TTC549 (cell line): ENCODE data around the gene C10orf90.
"Not testable (repeated sequence)": the region's sequence is repeated elsewhere in the genome, so short reads cannot be mapped to it uniquely, and the experiment has no call there.

ENCODE experiments used
- FAIRE-seq: peaks from 2 replicates; lab custom pipeline; 2012; peaks lifted over from hg19 to GRCh38; lab: Jason Lieb, UNC

Gene C10orf90

DNA sequence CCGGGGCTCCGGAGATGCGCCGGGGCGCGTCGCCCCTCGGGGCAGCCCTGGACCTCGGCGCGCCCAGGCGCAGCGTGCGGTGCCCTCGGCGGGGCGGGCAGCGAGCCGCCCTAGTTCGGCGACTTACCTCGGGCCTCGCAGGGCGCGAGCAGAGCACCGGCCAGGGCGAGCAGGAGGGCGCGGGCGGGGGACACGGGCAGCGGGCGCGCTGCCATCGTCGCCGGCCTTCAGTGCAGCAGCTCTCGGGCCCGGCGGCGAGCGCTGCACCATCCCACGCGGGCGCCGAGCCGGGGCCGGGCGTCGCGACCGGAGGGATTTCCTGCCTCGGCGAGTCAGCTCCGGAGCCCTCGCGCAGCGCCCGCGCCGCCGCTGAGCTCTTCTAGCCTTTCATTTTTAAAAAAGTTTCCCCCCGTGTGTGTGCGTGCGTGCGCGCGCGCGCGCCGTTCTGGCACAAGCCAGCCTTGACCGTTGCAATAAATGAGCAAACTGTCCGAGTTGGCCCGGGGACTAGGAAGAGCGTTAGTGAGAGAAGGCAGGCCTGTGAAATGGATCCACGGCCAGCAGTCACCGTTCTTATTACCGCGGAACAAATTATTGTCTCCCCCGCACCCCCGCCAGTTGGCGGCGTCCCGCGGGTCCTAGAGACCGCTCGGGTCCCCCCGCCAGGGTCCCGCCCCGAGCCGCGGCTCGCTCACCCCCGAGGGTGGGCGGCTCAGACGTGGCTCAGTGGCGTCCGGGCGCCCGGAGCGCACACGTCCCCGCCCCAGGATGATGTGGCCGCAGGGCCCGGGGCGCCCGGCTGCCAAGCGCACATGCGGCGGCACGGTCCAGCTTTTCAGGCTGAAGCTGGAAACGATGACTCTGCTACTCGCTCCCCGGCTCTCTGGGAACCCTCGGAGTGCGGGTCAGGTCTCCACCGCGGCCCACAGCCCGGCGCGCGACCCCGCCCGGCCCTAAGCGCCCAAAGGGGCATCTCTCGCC lies 282.3 kb downstream of the C10orf90 start, which contains the start of gene ADAM12:
Gene ADAM12 (minus strand): TSS at position 547 of the 981 bp plus-strand sequence. CDS start 332 bp downstream, at position 215.
- no peak for FAIRE-seq

DNA sequence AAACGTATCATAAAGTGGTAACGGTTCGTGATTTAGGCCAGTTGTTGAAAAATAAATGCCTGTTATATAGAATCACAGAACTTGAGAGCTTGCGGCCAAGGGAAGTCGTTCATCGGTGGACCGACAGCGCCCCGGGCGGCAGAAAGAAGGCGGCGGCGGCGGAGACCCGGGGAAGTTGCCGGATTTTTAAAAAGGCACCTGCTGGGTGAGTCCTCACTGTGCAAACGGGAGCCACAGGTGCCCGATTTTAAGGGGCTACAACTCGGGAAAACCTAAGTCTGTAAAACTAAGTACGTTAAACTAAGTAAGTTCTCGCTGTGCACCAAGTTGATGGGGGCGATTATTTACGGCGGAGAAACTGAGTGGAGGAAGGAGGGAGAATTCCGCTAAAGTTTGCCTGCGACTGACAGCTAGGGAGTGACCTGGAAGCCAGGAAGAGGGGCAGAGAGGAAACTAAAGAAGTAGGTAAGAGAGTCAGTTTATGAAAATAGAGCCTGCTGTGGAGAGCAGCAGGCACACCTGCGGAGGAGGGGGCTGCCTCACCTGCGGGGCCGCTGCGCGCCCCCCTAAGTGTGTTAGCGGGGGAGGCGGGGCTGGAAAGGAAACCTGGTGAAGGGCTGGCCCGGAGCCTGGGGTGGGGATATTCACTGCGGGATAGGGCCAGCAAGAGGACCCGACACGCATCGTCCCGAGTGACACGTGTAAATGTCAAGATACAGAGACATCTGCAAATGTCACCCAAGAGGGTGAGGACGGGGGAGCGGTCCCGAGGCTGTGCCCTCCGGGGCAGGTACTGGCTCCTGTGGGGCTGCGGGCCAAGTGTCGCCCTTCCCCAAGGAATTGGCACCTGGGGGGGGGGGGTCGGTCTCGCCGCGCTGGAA lies 283.2 kb downstream of the C10orf90 start:
- FAIRE-seq: no peak

DNA sequence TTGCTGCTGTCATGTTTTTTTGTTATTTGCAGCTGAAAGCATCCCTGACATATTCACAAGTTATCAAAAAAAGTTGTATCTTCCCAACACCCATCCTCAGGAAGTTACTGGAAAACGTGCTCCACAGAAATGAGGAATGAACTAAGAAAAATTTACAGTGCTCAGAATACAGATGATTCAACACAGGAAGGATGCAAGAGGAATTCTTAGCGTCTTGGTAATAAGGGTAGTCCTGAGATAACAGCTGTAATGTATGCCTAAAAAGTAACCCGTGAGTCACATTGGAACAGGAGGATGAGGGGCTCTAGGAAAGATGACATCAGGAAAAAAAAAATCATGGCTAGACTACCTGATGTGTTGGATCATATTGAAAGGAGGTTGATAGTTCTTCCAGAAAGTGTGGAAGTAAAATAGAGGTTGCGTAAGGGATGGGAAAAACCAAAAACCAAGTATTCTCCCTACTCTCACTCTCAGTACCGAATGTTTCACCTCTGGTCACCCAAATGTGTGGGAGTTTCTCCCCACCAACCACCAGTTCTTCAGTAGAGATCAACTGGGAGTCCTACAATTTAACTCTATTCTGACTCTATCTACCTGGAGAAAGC lies 286.1 kb downstream of the C10orf90 start:
- no peak for FAIRE-seq

DNA sequence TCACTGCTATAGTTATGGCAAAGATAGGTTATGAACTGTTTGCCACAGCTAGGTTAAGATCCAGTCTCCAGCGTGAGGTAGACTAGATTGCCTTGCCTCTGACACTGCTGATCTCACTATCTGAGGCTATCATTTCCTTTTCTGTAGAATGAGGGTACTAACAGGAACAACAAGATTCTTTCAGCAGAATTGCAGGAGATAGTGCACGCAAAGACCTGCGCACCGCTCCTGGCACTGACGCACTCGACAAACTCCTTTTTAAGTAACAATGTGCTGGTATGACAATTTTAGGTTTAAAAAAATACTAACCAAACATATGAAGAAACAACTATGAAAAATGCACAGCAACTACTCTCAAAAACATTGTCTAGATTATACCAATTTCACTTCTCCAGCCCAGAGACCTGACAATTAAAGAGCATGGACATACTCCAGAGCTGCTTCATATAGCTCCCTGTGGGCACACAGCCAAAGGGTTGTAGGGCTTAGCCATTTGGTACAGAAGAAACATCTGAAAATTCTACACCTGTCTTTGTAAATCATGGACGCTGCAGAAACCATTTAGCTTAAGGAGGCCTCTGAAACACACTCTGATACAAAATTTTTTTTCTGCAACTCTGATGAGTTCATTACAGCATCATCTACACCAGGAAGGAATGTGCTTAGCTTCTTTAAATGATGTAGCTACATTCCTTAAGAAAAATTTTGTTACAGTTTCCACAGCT lies 290.0 kb downstream of the C10orf90 start:
- FAIRE-seq: no peak

DNA sequence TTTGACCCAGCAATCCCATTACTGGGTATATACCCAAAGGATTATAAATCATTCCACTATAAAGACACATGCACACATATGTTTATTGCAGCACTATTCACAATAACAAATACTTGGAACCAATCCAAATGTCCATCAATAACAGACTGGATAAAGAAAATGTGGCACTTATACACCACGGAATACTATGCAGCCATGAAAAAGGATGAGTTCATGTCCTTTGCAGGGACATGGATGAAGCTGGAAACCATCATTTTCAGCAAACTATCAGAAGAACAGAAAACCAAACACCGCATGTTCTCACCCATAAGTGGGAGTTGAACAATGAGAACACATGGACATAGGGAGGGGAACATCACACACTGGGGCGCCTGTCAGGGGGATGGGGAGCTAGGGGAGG lies 291.3 kb downstream of the C10orf90 start:
- not testable (repeated sequence) for FAIRE-seq

DNA sequence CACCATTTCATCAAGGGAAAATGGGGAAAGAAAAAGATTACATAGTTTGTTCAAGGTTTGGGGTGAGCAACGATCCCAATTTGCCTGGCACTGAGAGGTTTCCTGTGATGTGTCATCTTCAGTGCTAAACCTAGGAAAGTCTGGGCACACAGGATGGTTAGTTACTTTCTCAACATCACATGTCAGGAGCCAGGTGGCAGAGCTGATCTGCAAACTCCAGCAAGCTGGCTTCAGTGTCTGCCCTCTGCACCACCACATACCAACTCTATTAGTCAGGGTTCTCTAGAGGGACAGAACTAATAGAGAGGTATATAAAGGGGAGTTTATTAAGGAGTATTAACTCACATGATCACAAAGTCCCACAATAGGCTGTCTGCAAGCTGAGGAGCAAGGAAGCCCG lies 293.5 kb downstream of the C10orf90 start:
- no peak for FAIRE-seq

DNA sequence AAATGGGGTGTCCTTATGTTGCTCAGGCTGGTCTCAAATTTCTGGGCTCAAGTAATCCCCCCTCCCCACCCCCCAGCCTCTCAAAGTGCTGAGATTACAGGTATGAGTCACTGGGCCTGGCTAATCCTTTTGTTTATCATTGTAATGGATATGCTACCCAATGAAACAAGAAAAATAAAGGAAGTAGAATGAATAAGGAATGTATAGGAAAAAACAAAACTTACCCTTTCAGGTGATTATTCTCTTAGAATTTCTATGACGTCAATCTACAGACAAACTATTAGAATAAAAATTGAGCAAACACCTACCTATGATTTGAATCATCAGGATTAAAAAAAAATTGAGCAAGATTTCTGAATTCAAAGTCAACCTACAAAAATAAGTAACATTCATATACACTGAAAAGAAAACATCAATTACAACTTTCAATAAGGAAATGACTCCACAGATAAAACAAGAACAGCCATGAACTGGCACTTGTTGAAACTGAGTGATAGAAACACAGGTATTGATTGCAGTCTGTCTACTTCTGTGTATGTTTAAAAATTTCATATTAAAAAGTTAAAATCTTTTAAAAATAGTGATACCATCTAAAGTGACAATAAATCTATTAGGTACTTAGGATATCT lies 294.5 kb downstream of the C10orf90 start:
- no peak for FAIRE-seq

DNA sequence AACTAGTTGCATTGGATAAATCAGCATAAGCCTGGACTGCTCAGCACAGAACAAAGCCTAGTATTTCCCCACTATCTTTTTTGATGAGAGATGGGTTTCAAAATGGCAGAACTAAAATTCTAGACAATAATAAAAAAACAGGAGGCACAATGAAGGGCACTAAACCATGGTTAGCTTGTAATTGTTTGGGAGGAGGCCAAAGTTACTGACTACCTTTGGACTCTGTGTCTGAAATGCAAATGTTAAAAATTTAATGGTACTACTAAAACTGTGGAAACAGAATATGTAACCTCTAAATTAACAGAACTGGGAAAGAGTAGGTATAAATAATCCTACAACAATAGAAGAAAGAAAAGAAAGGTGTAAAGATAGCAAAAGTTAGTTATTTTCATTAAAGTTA lies 295.2 kb downstream of the C10orf90 start:
- no peak for FAIRE-seq
